Sigmoid colon (tissue), 7 donors: Measurements from ENCODE around the gene SNRPB. TPM values are rescaled to one million over a fixed set of nuclear protein-coding genes. Genes with fewer than 3 reads are reported as not detected.

ENCODE experiments used
- DNase-seq: peaks from one replicate; pipeline ENCODE4 v3.0.0-alpha.2; 2019
- H3K27ac ChIP-seq, 4 donors: fragments of 200-600 bp; sonication (generic); one replicate each; pipeline ENCODE4 v1.5.1; 2016 to 2019; ENCODE audit warnings: mild to moderate bottlenecking in 1 of 4
- H3K27me3 ChIP-seq, 3 donors: fragments of 200-600 bp; sonication (generic); one replicate each; pipeline ENCODE4 v1.5.1; 2019; ENCODE audit warnings: mild to moderate bottlenecking in 1 of 3
- H3K36me3 ChIP-seq, 4 donors: fragments of 200-600 bp; sonication (generic); one replicate each; pipeline ENCODE4 v1.5.1; 2016 to 2019
- H3K4me1 ChIP-seq, 4 donors: fragments of 200-600 bp; sonication (generic); one replicate each; pipeline ENCODE4 v1.5.1; 2017 to 2019
- H3K4me3 ChIP-seq, 4 donors: fragments of 200-600 bp; sonication (generic); one replicate each; pipeline ENCODE4 v1.5.1; 2017 to 2019; ENCODE audit warnings: mild to moderate bottlenecking in 2 of 4, moderate library complexity in 1 of 4
- H3K9me3 ChIP-seq, 4 donors: fragments of 200-600 bp in 3 of 4; sonication (generic) in 3 of 4; one replicate each; pipeline versions ENCODE4 v1.5.1 to v1.6.1; 2013 to 2019
- EP300 ChIP-seq, 4 donors: sonication (generic); formaldehyde crosslinking; IDR thresholded peaks; one replicate each; pipeline ENCODE4 v1.6.1; 2017; ENCODE audit warnings: antibody characterized with exemption in 4 of 4
- POLR2A ChIP-seq, 2 donors: fragments of 450-650 bp; IDR thresholded peaks; one replicate each; pipeline ENCODE4 v1.6.1; 2016; ENCODE audit warnings: antibody characterized with exemption in 2 of 2, mild to moderate bottlenecking in 2 of 2, moderate library complexity in 2 of 2
- POLR2AphosphoS5 ChIP-seq, 4 donors: sonication (generic); formaldehyde crosslinking; IDR thresholded peaks; one replicate each; pipeline ENCODE4 v1.6.1; 2017; ENCODE audit warnings: antibody characterized with exemption in 4 of 4
- WGBS, 2 donors: extraction: QIAGEN DNeasy Blood & Tissue Kit; methylation state at CpG; one replicate each; pipeline ENCODE4 v1.1.7; 2013; 5-methylcytosine and 5-hydroxymethylcytosine counted together
- intact Hi-C: fragments of 100-400 bp; cut with DNase I; formaldehyde crosslinking; loops from one replicate; pipeline ENCODE4 v1.15.1; 2023
- polyA plus RNA-seq, 3 donors: library from polyadenylated mRNA; stranded (reverse); fragments of 200-250 nt; gene quantifications; one replicate each; pipeline ENCODE4 v1.2.3, GENCODE V29; 2013
- total RNA-seq, 4 donors: library from RNA; depleted of rRNA; stranded (reverse); fragments of >200 nt; gene quantifications; one replicate each; pipeline ENCODE4 v1.1.0, GENCODE V29; 2016
- TF ChIP-seq, protein P1 (sequence below), 4 experiments: fragments of 450-650 bp in 3 of 4; fragments of 200-600 bp in 1 of 4; IDR thresholded peaks; one replicate each; pipeline ENCODE4 v1.5.1; 2016 to 2019; ENCODE audit warnings: antibody characterized with exemption in 4 of 4, mild to moderate bottlenecking in 3 of 4, moderate library complexity in 2 of 4
- donor health status: healthy with polysubstance abuse.
- donor health status: Bipolar disorder and iron deficiency.
- donor health status: healthy.

SNRPB gene
- total and polyA plus RNA-seq, 7 donors, result 80.0 to 275 (median 156) TPM

DNA sequence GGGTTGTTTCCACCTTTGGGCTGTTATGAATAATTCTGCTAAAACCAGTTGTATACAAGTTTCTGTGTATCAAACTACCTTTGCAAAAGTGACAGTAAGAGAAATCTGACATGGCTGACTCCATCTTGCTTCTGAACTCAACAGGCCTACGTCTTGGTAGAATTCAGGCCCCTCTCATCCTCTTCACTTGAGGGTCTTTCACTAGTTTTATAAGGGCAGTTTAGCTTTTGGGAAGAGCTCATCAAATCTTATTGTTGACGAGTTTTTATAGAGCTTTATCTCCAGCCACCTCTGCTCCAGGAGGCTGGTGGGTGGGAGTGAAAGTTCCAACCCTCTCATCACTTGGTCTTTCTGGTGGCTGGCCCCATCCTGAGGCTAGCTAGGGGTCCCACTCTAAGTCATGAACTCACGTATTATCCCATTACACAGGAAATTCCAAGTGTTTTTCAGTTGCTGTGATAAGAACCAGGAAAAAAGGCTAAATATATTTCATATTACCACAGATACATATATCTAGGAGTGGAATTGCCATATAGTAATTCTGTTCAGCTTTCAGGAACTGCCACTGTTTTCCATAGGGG lies 11.6 kb downstream of the SNRPB start:
- no peaks in the 10 kb centered on the region for H3K27me3 ChIP-seq
- intact Hi-C loops, result no loop called here
- WGBS, 2 donors, result 88 to 89% methylated on average over 3 of the region's 3 CpGs
- no peak for DNase-seq
- H3K4me3 ChIP-seq, result no peak overlapping the region
- no peak overlapping the region for H3K27ac ChIP-seq
- H3K9me3 ChIP-seq, result no peaks in the 10 kb centered on the region
- TF ChIP-seq, protein P1, sequence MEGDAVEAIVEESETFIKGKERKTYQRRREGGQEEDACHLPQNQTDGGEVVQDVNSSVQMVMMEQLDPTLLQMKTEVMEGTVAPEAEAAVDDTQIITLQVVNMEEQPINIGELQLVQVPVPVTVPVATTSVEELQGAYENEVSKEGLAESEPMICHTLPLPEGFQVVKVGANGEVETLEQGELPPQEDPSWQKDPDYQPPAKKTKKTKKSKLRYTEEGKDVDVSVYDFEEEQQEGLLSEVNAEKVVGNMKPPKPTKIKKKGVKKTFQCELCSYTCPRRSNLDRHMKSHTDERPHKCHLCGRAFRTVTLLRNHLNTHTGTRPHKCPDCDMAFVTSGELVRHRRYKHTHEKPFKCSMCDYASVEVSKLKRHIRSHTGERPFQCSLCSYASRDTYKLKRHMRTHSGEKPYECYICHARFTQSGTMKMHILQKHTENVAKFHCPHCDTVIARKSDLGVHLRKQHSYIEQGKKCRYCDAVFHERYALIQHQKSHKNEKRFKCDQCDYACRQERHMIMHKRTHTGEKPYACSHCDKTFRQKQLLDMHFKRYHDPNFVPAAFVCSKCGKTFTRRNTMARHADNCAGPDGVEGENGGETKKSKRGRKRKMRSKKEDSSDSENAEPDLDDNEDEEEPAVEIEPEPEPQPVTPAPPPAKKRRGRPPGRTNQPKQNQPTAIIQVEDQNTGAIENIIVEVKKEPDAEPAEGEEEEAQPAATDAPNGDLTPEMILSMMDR (IDR thresholded peaks at IDR 0.05), result no peak
- TF ChIP-seq POLR2AphosphoS5 (IDR thresholded peaks at IDR 0.05), result no peak
- TF ChIP-seq POLR2A (IDR thresholded peaks at IDR 0.05), result no peak
- no peak for TF ChIP-seq EP300 (IDR thresholded peaks at IDR 0.05)
- no peaks in the 10 kb centered on the region for H3K4me1 ChIP-seq
- peaks cover 29 to 56% (median 38%) of the 10 kb centered on the region in 4 donors for H3K36me3 ChIP-seq

DNA sequence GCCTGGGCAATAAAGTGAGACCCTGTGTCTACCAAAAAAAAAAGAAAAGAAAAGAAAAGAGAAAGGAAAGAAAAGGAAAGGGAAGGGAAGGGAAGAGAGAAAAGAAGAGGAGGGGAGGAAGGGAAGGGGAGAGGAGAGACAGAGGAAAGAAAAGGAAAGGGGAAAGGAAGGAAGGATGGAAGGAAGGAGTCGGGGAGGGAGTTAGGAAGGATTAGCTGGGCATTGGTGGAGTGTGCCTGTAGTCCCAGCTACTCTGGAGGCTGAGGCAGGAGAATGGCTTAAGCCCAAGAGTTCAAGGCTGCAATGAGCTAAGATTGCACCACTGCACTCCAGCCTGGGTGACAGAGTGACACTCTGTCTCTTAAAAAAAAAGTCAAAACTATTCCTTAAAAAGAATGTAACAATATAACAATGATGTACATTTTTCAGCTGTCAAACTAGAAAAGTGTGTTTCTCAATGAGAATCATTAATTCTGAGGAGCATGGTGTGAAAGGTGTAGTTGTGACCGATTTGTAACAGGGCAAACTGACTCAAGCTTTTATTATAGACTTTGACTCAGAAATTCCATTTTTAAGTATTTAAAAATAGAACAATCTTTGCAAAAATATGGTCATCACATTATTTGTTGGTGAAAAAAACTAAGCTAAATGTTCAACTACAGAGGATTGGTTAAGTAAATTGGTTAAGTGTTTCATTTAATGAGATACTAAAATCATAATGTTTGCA lies 14.7 kb downstream of the SNRPB start:
- 87 to 89% methylated on average over 2 of the region's 2 CpGs for WGBS, 2 donors
- TF ChIP-seq POLR2AphosphoS5 (IDR thresholded peaks at IDR 0.05) (no peak), EP300 (IDR thresholded peaks at IDR 0.05) (no peak)
- intact Hi-C loops, result no loop called here
- Histone ChIP-seq H3K27me3 (no peaks in the 10 kb centered on the region), H3K4me3 (no peak overlapping the region), H3K36me3 (peaks cover 0 to 25% (median 8%) of the 10 kb centered on the region in 4 donors), H3K9me3 (no peaks in the 10 kb centered on the region), H3K4me1 (no peaks in the 10 kb centered on the region), H3K27ac (no peak overlapping the region)
- no peak for DNase-seq

DNA sequence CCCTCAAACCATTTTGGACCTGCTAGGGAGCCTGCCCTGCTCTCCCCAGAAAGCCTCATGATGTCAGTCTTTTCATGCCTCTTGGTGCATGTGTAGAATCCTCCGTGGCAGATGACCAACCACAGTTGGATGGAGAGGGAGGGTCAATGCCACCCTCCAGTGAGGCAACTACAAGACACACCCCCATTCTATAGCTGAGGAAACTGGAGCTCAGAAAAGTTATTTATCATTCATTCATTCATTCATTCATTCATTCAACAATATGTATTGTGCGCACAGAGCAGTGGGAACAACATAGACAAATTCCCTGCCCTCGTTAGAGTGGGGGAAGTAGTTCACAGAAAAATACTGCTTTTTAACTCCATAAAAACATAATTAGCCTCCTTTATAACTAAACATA lies 16.8 kb downstream of the SNRPB start:
- DNase-seq, result no peak
- intact Hi-C loops, result loop anchor here (5.0 kb wide), 1 partner anchor 246 kb away; no protein-coding TSS in a partner anchor
- Histone ChIP-seq H3K4me1 (no peaks in the 10 kb centered on the region), H3K36me3 (peaks cover 0 to 4% (median 0%) of the 10 kb centered on the region in 4 donors), H3K27me3 (no peaks in the 10 kb centered on the region), H3K27ac (no peak overlapping the region), H3K9me3 (no peaks in the 10 kb centered on the region), H3K4me3 (no peak overlapping the region)
- no peak for TF ChIP-seq EP300 (IDR thresholded peaks at IDR 0.05)
- no peak for TF ChIP-seq POLR2A (IDR thresholded peaks at IDR 0.05)
- TF ChIP-seq, protein P1 (IDR thresholded peaks at IDR 0.05), result no peak
- no peak for TF ChIP-seq POLR2AphosphoS5 (IDR thresholded peaks at IDR 0.05)
- 76 to 84% methylated on average over 3 of the region's 3 CpGs for WGBS, 2 donors

DNA sequence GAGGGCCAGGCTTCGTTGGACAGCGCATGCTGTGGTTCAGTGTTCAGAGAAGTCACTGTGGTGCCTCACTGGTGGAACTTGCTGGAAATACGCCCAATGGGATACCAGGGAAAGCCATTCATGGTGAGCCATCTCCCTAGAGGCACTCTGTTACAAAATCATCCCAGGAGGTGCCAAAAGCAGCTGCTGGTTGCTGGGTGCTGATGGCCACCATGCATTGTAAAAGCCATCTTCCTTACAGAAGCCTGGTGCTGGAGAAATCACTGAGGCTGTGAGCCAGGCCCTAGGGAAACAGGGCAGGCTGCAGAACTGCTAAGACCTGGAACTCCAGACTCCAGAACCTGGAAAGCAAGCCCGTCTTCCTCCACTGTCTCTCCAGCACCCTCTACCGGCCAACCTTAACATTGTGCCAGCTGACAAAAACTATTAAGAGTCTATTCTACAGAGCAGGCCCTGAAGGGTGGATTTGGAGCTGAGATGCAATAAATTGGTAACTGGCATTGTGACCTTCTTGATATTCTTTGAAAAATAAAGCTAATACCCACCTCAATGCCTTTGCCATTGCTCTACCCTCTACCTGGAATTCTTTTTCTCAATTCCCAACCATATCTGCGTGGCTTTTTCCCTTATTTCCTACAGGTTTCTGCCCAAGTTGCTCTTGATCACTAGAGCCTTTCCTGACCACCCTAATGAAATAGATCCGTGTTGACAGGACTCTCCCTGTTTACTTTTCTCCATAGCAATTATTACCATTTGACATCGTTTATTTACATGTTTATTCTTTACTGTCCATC lies 18.5 kb downstream of the SNRPB start:
- Histone ChIP-seq H3K27ac (no peak overlapping the region), H3K36me3 (no peaks in the 10 kb centered on the region), H3K4me3 (no peak overlapping the region), H3K9me3 (no peaks in the 10 kb centered on the region), H3K27me3 (no peaks in the 10 kb centered on the region), H3K4me1 (no peaks in the 10 kb centered on the region)
- DNase-seq, result peak; percentile 79
- WGBS, 2 donors, result 54 to 58% methylated on average over 8 of the region's 8 CpGs
- TF ChIP-seq, protein P1 (IDR thresholded peaks at IDR 0.05), result peak; percentile 8 to 75 (median 49)
- TF ChIP-seq EP300 (IDR thresholded peaks at IDR 0.05), result no peak
- intact Hi-C loops, result loop anchor here (5.0 kb wide), 1 partner anchor 245 kb away; no protein-coding TSS in a partner anchor

DNA sequence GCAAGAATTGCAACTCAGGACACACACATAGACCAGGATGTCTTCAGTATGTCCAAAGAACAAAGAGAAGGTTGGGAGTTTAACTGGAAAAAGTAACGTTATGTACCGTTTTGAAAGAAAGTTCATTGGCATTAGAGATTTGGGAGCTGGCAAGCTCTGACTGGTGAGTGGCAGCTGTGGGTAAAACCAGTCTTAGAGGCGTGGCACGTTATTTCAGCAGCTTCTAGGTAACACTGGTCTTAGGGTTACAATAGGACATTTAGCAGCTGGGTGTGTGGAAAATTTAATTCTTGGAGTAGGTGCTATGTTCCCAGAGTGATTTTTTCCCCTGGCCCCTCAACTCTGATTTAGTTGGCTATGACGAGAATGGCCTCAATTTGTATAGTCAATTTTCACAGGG lies 19.2 kb downstream of the SNRPB start:
- Histone ChIP-seq H3K27me3 (no peaks in the 10 kb centered on the region), H3K9me3 (no peaks in the 10 kb centered on the region), H3K4me1 (no peaks in the 10 kb centered on the region), H3K4me3 (no peak overlapping the region), H3K36me3 (no peaks in the 10 kb centered on the region), H3K27ac (no peak overlapping the region)
- intact Hi-C loops, result loop anchor here (5.0 kb wide), 1 partner anchor 244 kb away; no protein-coding TSS in a partner anchor
- 40 to 77% methylated on average over 5 of the region's 5 CpGs for WGBS, 2 donors
- TF ChIP-seq POLR2A (IDR thresholded peaks at IDR 0.05), result no peak
- TF ChIP-seq, protein P1 (IDR thresholded peaks at IDR 0.05), result no peak
- DNase-seq, result no peak
